H9 (cell line): Measurements from ENCODE around the gene ZP1. TPM values are rescaled to one million over a fixed set of nuclear protein-coding genes. Genes with fewer than 3 reads are reported as not detected.
A peak's percentile ranks its signal among the peaks of the same experiment; 100 is the strongest.

Experiments
- DNase-seq: peaks from one replicate; pipeline ENCODE4 v3.0.0-alpha.2; 2017
- H2AFZ ChIP-seq: one replicate; pipeline ENCODE4 v1.6.1; 2013; ENCODE audit warnings: mild to moderate bottlenecking, low read length, control low read depth, moderate library complexity
- H2AK5ac ChIP-seq: 2 replicates; pipeline ENCODE4 v1.6.1; 2013; ENCODE audit warnings: low read length, control low read depth, mixed read lengths; ENCODE audit not compliant: insufficient read length
- H2BK120ac ChIP-seq: one replicate; pipeline ENCODE4 v1.6.1; 2013; ENCODE audit warnings: low read depth, mild to moderate bottlenecking, low read length, control low read depth, inconsistent platforms; ENCODE audit not compliant: poor library complexity, severe bottlenecking
- H2BK12ac ChIP-seq: 2 replicates; pipeline ENCODE4 v1.6.1; 2013; ENCODE audit warnings: low read length, control low read depth, mixed read lengths, low read depth; ENCODE audit not compliant: insufficient read length
- H2BK15ac ChIP-seq: 2 replicates; pipeline ENCODE4 v1.6.1; 2013; ENCODE audit warnings: low read depth, low read length, control low read depth
- H2BK20ac ChIP-seq: one replicate; pipeline ENCODE4 v1.6.1; 2013; ENCODE audit warnings: low read depth, mild to moderate bottlenecking, low read length, control low read depth, inconsistent platforms; ENCODE audit not compliant: poor library complexity, severe bottlenecking
- H2BK5ac ChIP-seq: 2 replicates; pipeline ENCODE4 v1.6.1; 2013; ENCODE audit warnings: low read length, control low read depth, mixed read lengths; ENCODE audit not compliant: insufficient read length
- H3K14ac ChIP-seq: 2 replicates; pipeline ENCODE4 v1.6.1; 2013; ENCODE audit warnings: low read length, control low read depth; ENCODE audit not compliant: insufficient read depth
- H3K18ac ChIP-seq: 2 replicates; pipeline ENCODE4 v1.6.1; 2013; ENCODE audit warnings: low read depth, mild to moderate bottlenecking, mixed read lengths, low read length, control low read depth; ENCODE audit not compliant: insufficient read length
- H3K23ac ChIP-seq: 2 replicates; pipeline ENCODE4 v1.6.1; 2013; ENCODE audit warnings: low read length, control low read depth, mixed read lengths, low read depth; ENCODE audit not compliant: insufficient read length
- H3K23me2 ChIP-seq: 2 replicates; pipeline ENCODE4 v1.6.1; 2013; ENCODE audit warnings: low read depth, mild to moderate bottlenecking, mixed read lengths, low read length, control low read depth; ENCODE audit not compliant: insufficient read length, poor library complexity, severe bottlenecking
- H3K27ac ChIP-seq: 2 replicates; pipeline ENCODE4 v1.5.1; 2013; ENCODE audit warnings: low read length, control low read depth, mixed read lengths, low read depth; ENCODE audit not compliant: insufficient read length
- H3K27me3 ChIP-seq: 2 replicates; pipeline ENCODE4 v1.6.1; 2013; ENCODE audit warnings: low read length, control low read depth, inconsistent platforms; ENCODE audit not compliant: insufficient read depth
- H3K4ac ChIP-seq: 2 replicates; pipeline ENCODE4 v1.6.1; 2013; ENCODE audit warnings: low read depth, mild to moderate bottlenecking, control low read depth, inconsistent platforms, low read length, moderate library complexity
- H3K4me1 ChIP-seq: 2 replicates; pipeline ENCODE4 v1.6.1; 2013; ENCODE audit warnings: low read length, control low read depth, inconsistent platforms; ENCODE audit not compliant: insufficient read depth
- H3K4me2 ChIP-seq: 2 replicates; pipeline ENCODE4 v1.6.1; 2013; ENCODE audit warnings: low read length, control low read depth, mixed read lengths; ENCODE audit not compliant: insufficient read length, insufficient read depth
- H3K56ac ChIP-seq: 2 replicates; pipeline ENCODE4 v1.6.1; 2013; ENCODE audit warnings: low read depth, mild to moderate bottlenecking, mixed read lengths, low read length, control low read depth; ENCODE audit not compliant: insufficient read length
- H3K79me1 ChIP-seq: 2 replicates; pipeline ENCODE4 v1.6.1; 2013; ENCODE audit warnings: low read depth, mild to moderate bottlenecking, moderate library complexity, low read length, control low read depth, inconsistent platforms; ENCODE audit not compliant: insufficient read depth, poor library complexity, severe bottlenecking
- H3K79me2 ChIP-seq: 2 replicates; pipeline ENCODE4 v1.6.1; 2013; ENCODE audit warnings: low read length, control low read depth, inconsistent platforms; ENCODE audit not compliant: insufficient read depth
- H3K9ac ChIP-seq: 2 replicates; pipeline ENCODE4 v1.6.1; 2013; ENCODE audit warnings: low read length, control low read depth, mixed read lengths; ENCODE audit not compliant: insufficient read length; ENCODE audit errors: extremely low read depth
- H3K9me3 ChIP-seq: one replicate; pipeline ENCODE4 v1.6.1; 2013; ENCODE audit warnings: low read depth, low read length, inconsistent platforms; ENCODE audit not compliant: control insufficient read depth
- H3T11ph ChIP-seq: one replicate; pipeline ENCODE4 v1.6.1; 2013; ENCODE audit warnings: mild to moderate bottlenecking, low read length, control low read depth, inconsistent platforms
- H4K20me1 ChIP-seq: one replicate; pipeline ENCODE4 v1.6.1; 2013; ENCODE audit not compliant: control insufficient read depth, insufficient read length, insufficient read depth
- H4K5ac ChIP-seq: 2 replicates; pipeline ENCODE4 v1.6.1; 2013; ENCODE audit warnings: low read depth, mild to moderate bottlenecking, mixed read lengths, low read length, control low read depth; ENCODE audit not compliant: insufficient read length
- H4K8ac ChIP-seq: replicated peaks from 2 replicates; pipeline ENCODE4 v1.6.1; 2013; ENCODE audit warnings: low read length, control low read depth, mixed read lengths, low read depth; ENCODE audit not compliant: insufficient read length
- H4K91ac ChIP-seq: 2 replicates; pipeline ENCODE4 v1.6.1; 2013; ENCODE audit warnings: low read depth, mild to moderate bottlenecking, moderate library complexity, mixed read lengths, low read length, control low read depth; ENCODE audit not compliant: insufficient read length
- H3K27ac Mint-ChIP-seq, 3 experiments: 2 replicates in 2 of 3; 3 replicates in 1 of 3; pipeline ENCODE4 v1.8.0; 2020 to 2021; ENCODE audit warnings: mixed read lengths in 3 of 3, mild to moderate bottlenecking in 1 of 3, moderate library complexity in 1 of 3
- H3K27me3 Mint-ChIP-seq: 2 replicates; pipeline ENCODE4 v1.8.0; 2021; ENCODE audit warnings: low read depth, mild to moderate bottlenecking, moderate library complexity, mixed read lengths
- H3K36me3 Mint-ChIP-seq, 3 experiments: 2 replicates in 2 of 3; 3 replicates in 1 of 3; pipeline ENCODE4 v1.8.0; 2020 to 2021; ENCODE audit warnings: low read depth in 3 of 3, mixed read lengths in 3 of 3; ENCODE audit not compliant: insufficient read depth in 1 of 3
- H3K4me1 Mint-ChIP-seq, 2 experiments: 2 replicates each; pipeline ENCODE4 v1.8.0; 2020; ENCODE audit warnings: mixed read lengths in 2 of 2
- H3K4me3 Mint-ChIP-seq, 2 experiments: 2 replicates in 1 of 2; 3 replicates in 1 of 2; pipeline ENCODE4 v1.8.0; 2020 to 2021; ENCODE audit warnings: mild to moderate bottlenecking in 2 of 2, mixed read lengths in 2 of 2, moderate library complexity in 1 of 2
- H3K9me3 Mint-ChIP-seq, 2 experiments: 2 replicates in 1 of 2; 3 replicates in 1 of 2; pipeline ENCODE4 v1.8.0; 2020; ENCODE audit warnings: mild to moderate bottlenecking in 2 of 2, mixed read lengths in 2 of 2, moderate library complexity in 1 of 2
- WGBS: extraction: QIAGEN DNeasy Blood & Tissue Kit; methylation state at CpG from one replicate; pipeline ENCODE4 v1.1.7; 2013; ENCODE audit warnings: missing lambda C conversion rate, low lambda C conversion rate, mixed read lengths; ENCODE audit not compliant: insufficient read length; ENCODE audit errors: extremely low coverage; 5-methylcytosine and 5-hydroxymethylcytosine counted together
- total RNA-seq: library from RNA; stranded (reverse); gene quantifications from 2 replicates; pipeline ENCODE4 v1.2.1, GENCODE V29; 2021
- TF ChIP-seq, protein P1 (sequence below): fragments of 200-600 bp; sonication (generic); conservative IDR thresholded peaks from 3 replicates; pipeline ENCODE4 v1.8.0; 2021; ENCODE audit warnings: antibody characterized with exemption, mild to moderate bottlenecking

The ZP1 gene
- total RNA-seq, 1 experiment from 2014 or later, result not detected

- Histone ChIP-seq H3K14ac (no peak overlapping the region), H4K8ac (no peak overlapping the region), H2BK15ac (no peak overlapping the region), H3K56ac (no peak overlapping the region), H3K18ac (no peak overlapping the region), H3K27me3 (no peaks in the 10 kb centered on the region), H3T11ph (no peak overlapping the region), H3K79me1 (no peaks in the 10 kb centered on the region), H2BK120ac (no peak overlapping the region), H3K4ac (no peak overlapping the region), H3K4me2 (no peak overlapping the region), H3K9me3 (no peaks in the 10 kb centered on the region), H2BK12ac (no peak overlapping the region), H4K20me1 (no peaks in the 10 kb centered on the region), H2BK20ac (no peak overlapping the region), H2BK5ac (no peak overlapping the region), H4K5ac (no peak overlapping the region), H3K23ac (no peak overlapping the region), H2AFZ (no peak overlapping the region), H3K23me2 (no peaks in the 10 kb centered on the region), H3K4me1 (no peaks in the 10 kb centered on the region), H3K79me2 (no peaks in the 10 kb centered on the region), H4K91ac (no peak overlapping the region), H3K27ac (no peak overlapping the region), H3K9ac (no peak overlapping the region), H2AK5ac (no peak overlapping the region)
- no CpG with 5 or more reads among the region's 78 CpGs for WGBS
- Mint-ChIP-seq H3K4me3 (no peak overlapping the region), H3K4me1 (no peaks in the 10 kb centered on the region), H3K36me3 (peaks cover 23 to 44% (median 40%) of the 10 kb centered on the region in 3 experiments), H3K9me3 (no peaks in the 10 kb centered on the region), H3K27ac (peak overlapping the region in 1 of 3 experiments; percentile 10; a peak in 1 of 7 replicates), H3K27me3 (peaks cover 2% of the 10 kb centered on the region; the same call in 1 of the 2 replicates)
- DNase-seq, result peak; percentile 62
- TF ChIP-seq, protein P1, sequence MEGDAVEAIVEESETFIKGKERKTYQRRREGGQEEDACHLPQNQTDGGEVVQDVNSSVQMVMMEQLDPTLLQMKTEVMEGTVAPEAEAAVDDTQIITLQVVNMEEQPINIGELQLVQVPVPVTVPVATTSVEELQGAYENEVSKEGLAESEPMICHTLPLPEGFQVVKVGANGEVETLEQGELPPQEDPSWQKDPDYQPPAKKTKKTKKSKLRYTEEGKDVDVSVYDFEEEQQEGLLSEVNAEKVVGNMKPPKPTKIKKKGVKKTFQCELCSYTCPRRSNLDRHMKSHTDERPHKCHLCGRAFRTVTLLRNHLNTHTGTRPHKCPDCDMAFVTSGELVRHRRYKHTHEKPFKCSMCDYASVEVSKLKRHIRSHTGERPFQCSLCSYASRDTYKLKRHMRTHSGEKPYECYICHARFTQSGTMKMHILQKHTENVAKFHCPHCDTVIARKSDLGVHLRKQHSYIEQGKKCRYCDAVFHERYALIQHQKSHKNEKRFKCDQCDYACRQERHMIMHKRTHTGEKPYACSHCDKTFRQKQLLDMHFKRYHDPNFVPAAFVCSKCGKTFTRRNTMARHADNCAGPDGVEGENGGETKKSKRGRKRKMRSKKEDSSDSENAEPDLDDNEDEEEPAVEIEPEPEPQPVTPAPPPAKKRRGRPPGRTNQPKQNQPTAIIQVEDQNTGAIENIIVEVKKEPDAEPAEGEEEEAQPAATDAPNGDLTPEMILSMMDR, result no peak
Measured at GRCh38 chr11:60852117-60852981, 15.0 kb upstream of the ZP1 start.
